Natural killer cell (primary cell): ENCODE measurements around the gene DOCK2. TPM values are rescaled to one million over a fixed set of nuclear protein-coding genes. Genes with fewer than 3 reads are reported as not detected.

Experiments
- ATAC-seq, 3 donors: fragments of 150-1000 bp in 2 of 3; fragments of 200-7000 bp in 1 of 3; cut with Tn5 transposase; 1 replicate in 1 of 3; 2 replicates in 2 of 3; pipeline ENCODE4 v1.10.0; 2021; ENCODE audit warnings: mild to moderate bottlenecking in 2 of 3, moderate library complexity in 2 of 3
- DNase-seq, 2 donors: peaks; one replicate each; pipeline versions ENCODE4 v3.0.0 to v3.0.0-alpha.2; 2013 to 2021; ENCODE audit warnings: mixed read lengths in 1 of 2
- H3K27ac ChIP-seq: one replicate; pipeline ENCODE4 v1.5.1; 2013; ENCODE audit warnings: mild to moderate bottlenecking, low read length
- H3K27me3 ChIP-seq: one replicate; pipeline ENCODE4 v1.6.1; 2013; ENCODE audit warnings: low read length; ENCODE audit not compliant: control insufficient read depth, insufficient read depth
- H3K36me3 ChIP-seq: one replicate; pipeline ENCODE4 v1.6.1; 2013; ENCODE audit warnings: low read length; ENCODE audit not compliant: control insufficient read depth, insufficient read depth
- H3K4me1 ChIP-seq: one replicate; pipeline ENCODE4 v1.6.1; 2013; ENCODE audit warnings: low read length; ENCODE audit not compliant: control insufficient read depth, insufficient read depth
- H3K4me3 ChIP-seq: one replicate; pipeline ENCODE4 v1.5.1; 2013; ENCODE audit warnings: low read length
- H3K9me3 ChIP-seq: one replicate; pipeline ENCODE4 v1.6.1; 2013; ENCODE audit warnings: low read length; ENCODE audit not compliant: control insufficient read depth, insufficient read depth
- H3K27ac Mint-ChIP-seq, 2 donors: one replicate each; pipeline ENCODE4 v1.8.0; 2022; ENCODE audit warnings: mild to moderate bottlenecking in 2 of 2, mixed read lengths in 2 of 2, moderate library complexity in 1 of 2
- H3K27me3 Mint-ChIP-seq, 2 donors: one replicate each; pipeline ENCODE4 v1.8.0; 2022; ENCODE audit warnings: low read depth in 2 of 2, mixed read lengths in 2 of 2
- H3K36me3 Mint-ChIP-seq: one replicate; pipeline ENCODE4 v1.8.0; 2022; ENCODE audit warnings: mixed read lengths
- H3K4me1 Mint-ChIP-seq, 2 donors: one replicate each; pipeline ENCODE4 v1.8.0; 2022; ENCODE audit warnings: mixed read lengths in 2 of 2
- H3K4me3 Mint-ChIP-seq: one replicate; pipeline ENCODE4 v1.8.0; 2022; ENCODE audit warnings: mild to moderate bottlenecking, moderate library complexity, mixed read lengths
- H3K9me3 Mint-ChIP-seq, 2 donors: one replicate each; pipeline ENCODE4 v1.8.0; 2022; ENCODE audit warnings: mixed read lengths in 2 of 2
- CTCF ChIP-seq: fragments of 200-600 bp; IDR thresholded peaks from one replicate; pipeline ENCODE4 v1.8.0; 2022; ENCODE audit warnings: antibody characterized with exemption
- WGBS: methylation state at CpG from one replicate; pipeline ENCODE4 v1.1.7; 2013; ENCODE audit warnings: missing lambda C conversion rate; ENCODE audit not compliant: insufficient coverage; 5-methylcytosine and 5-hydroxymethylcytosine counted together
- intact Hi-C: fragments of 100-400 bp; cut with micrococcal nuclease; formaldehyde crosslinking; loops from one replicate; pipeline ENCODE4 v1.14.2; 2022
- total RNA-seq, 4 donors: library from RNA; stranded (reverse); fragments of 120-200 nt in 1 of 4; gene quantifications; one replicate each; pipeline versions ENCODE4 v1.2.3 to v1.2.4, GENCODE V29; 2013 to 2022

The DOCK2 gene
- total RNA-seq, 3 donors from 2014 or later (not counting 1 experiment from before 2014, with no cell fraction given), result 317 to 361 (median 320) TPM

GRCh38 chr5:170078458-170078857 lies 441.4 kb downstream of the DOCK2 start:
- intact Hi-C loops, result no loop called here
- H3K9me3 Mint-ChIP-seq, result no peaks in the 10 kb centered on the region
- Histone ChIP-seq H3K27ac (no peak overlapping the region), H3K36me3 (peaks cover 92% of the 10 kb centered on the region), H3K4me1 (no peaks in the 10 kb centered on the region), H3K9me3 (no peaks in the 10 kb centered on the region), H3K4me3 (no peak overlapping the region), H3K27me3 (no peaks in the 10 kb centered on the region)
- peaks cover 12% of the 10 kb centered on the region for H3K36me3 Mint-ChIP-seq
- H3K27ac Mint-ChIP-seq, result no peak overlapping the region
- H3K4me1 Mint-ChIP-seq, result peaks cover 0 to 8% of the 10 kb centered on the region in 2 donors
- TF ChIP-seq CTCF, result no peak
- no peaks in the 10 kb centered on the region for H3K27me3 Mint-ChIP-seq
- WGBS, result 97% methylated on average over 3 of the region's 3 CpGs
- ATAC-seq, result no peak
- H3K4me3 Mint-ChIP-seq, result no peak overlapping the region
- no peak for DNase-seq

GRCh38 chr5:170078931-170079330 lies 441.9 kb downstream of the DOCK2 start:
- intact Hi-C loops, result no loop called here
- H3K27me3 ChIP-seq, result no peaks in the 10 kb centered on the region
- TF ChIP-seq CTCF, result no peak
- no peaks in the 10 kb centered on the region for H3K9me3 Mint-ChIP-seq
- DNase-seq, result no peak
- no peak overlapping the region for H3K4me3 Mint-ChIP-seq
- no peaks in the 10 kb centered on the region for H3K4me1 ChIP-seq
- no peak for ATAC-seq
- H3K27ac ChIP-seq, result no peak overlapping the region
- H3K9me3 ChIP-seq, result no peaks in the 10 kb centered on the region
- WGBS, result 98% methylated on average over 13 of the region's 13 CpGs
- peaks cover 0 to 8% of the 10 kb centered on the region in 2 donors for H3K4me1 Mint-ChIP-seq
- H3K36me3 ChIP-seq, result peaks cover 97% of the 10 kb centered on the region
- H3K4me3 ChIP-seq, result no peak overlapping the region
- no peak overlapping the region for H3K27ac Mint-ChIP-seq
- peaks cover 17% of the 10 kb centered on the region for H3K36me3 Mint-ChIP-seq
- no peaks in the 10 kb centered on the region for H3K27me3 Mint-ChIP-seq

- Histone ChIP-seq H3K27me3 (no peaks in the 10 kb centered on the region), H3K27ac (no peak overlapping the region), H3K4me3 (no peak overlapping the region), H3K36me3 (peaks cover 95% of the 10 kb centered on the region), H3K9me3 (no peaks in the 10 kb centered on the region), H3K4me1 (no peaks in the 10 kb centered on the region)
- intact Hi-C loops, result no loop called here
- peaks cover 23% of the 10 kb centered on the region for H3K36me3 Mint-ChIP-seq
- H3K27ac Mint-ChIP-seq, result no peak overlapping the region
- H3K27me3 Mint-ChIP-seq, result no peaks in the 10 kb centered on the region
- no peak for TF ChIP-seq CTCF
- DNase-seq (no peak), ATAC-seq (no peak)
- no peak overlapping the region for H3K4me3 Mint-ChIP-seq
- H3K4me1 Mint-ChIP-seq, result peaks cover 0 to 3% of the 10 kb centered on the region in 2 donors
- 100% methylated on average over 1 of the region's 1 CpG for WGBS
- H3K9me3 Mint-ChIP-seq, result no peaks in the 10 kb centered on the region
These were observed 443.1 kb downstream of the DOCK2 start for GRCh38 chr5:170080217-170080616.

- Mint-ChIP-seq H3K27me3 (no peaks in the 10 kb centered on the region), H3K4me1 (peaks cover 0 to 4% of the 10 kb centered on the region in 2 donors), H3K27ac (no peak overlapping the region), H3K36me3 (peaks cover 30% of the 10 kb centered on the region), H3K9me3 (no peaks in the 10 kb centered on the region), H3K4me3 (no peak overlapping the region)
- no peaks in the 10 kb centered on the region for H3K9me3 ChIP-seq
- TF ChIP-seq CTCF, result no peak
- peaks cover 93% of the 10 kb centered on the region for H3K36me3 ChIP-seq
- intact Hi-C loops, result no loop called here
- H3K27ac ChIP-seq, result no peak overlapping the region
- ATAC-seq (no peak), DNase-seq (no peak)
- H3K4me1 ChIP-seq, result no peaks in the 10 kb centered on the region
- H3K4me3 ChIP-seq, result no peak overlapping the region
- WGBS, result 95% methylated on average over 8 of the region's 8 CpGs
- H3K27me3 ChIP-seq, result no peaks in the 10 kb centered on the region
These were observed 443.8 kb downstream of the DOCK2 start for GRCh38 chr5:170080786-170081445.
